ENCODE measurements around the gene OVOL1.
"Not testable (repeated sequence)": the region's sequence is repeated elsewhere in the genome, so short reads cannot be mapped to it uniquely, and the experiment has no call there.

Gene OVOL1

GRCh38 chr11:65811764-65812475 is 25.1 kb downstream of the OVOL1 start:
- in situ Hi-C loops (cut with HindIII; ENCODE audit: low sequenced_read_pairs) = loop anchor here (5.0 kb wide), 1 partner anchor 50 kb away; no protein-coding TSS in a partner anchor

DNA sequence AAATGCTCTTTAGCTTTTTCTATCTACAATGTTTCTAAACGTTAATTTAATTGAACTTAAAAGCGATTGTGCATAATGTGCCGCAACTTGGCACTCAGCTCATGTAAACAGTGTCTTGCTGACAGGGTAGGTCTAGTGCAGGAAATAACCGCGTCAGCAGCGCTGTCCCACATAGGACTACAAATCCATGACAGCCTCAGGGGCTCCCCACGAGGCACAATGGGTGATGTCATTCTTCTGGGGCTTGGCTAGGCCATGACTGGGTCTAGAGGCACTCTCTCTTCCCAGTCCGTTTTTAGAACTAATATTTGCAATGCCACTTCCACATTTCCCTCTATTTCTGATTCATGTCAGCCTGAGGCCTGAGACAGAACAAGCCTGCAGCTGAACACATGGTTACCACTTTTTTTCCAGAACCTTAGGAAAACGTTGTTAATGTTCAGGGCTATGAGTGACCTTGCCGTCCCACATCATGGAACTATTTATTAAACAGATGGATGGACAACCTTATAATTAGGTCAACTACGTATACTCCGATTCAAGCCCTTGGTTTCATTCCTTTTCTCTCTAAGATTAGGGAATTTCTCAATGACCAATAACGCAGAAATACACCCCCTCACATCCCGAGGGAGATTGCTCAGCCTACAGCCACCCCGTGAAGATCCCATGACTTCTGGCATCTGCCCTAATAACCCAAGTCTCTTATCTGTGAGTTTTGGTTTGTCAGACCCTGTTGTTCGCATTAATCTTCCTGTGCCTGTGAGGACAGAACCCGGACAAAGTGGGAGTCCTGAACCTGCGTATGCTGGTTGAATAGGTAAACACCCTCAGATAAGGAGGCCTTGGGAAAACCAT is 27.5 kb downstream of the OVOL1 start:
- in situ Hi-C loops (cut with HindIII; ENCODE audit: low sequenced_read_pairs) = loop anchor here (5.0 kb wide), 1 partner anchor 52 kb away; no protein-coding TSS in a partner anchor

- in situ Hi-C loops (cut with HindIII; ENCODE audit: low sequenced_read_pairs) = loop anchor here (5.0 kb wide), 1 partner anchor 53 kb away; no protein-coding TSS in a partner anchor
Measured at GRCh38 chr11:65814986-65815565, 28.2 kb downstream of the OVOL1 start.

DNA sequence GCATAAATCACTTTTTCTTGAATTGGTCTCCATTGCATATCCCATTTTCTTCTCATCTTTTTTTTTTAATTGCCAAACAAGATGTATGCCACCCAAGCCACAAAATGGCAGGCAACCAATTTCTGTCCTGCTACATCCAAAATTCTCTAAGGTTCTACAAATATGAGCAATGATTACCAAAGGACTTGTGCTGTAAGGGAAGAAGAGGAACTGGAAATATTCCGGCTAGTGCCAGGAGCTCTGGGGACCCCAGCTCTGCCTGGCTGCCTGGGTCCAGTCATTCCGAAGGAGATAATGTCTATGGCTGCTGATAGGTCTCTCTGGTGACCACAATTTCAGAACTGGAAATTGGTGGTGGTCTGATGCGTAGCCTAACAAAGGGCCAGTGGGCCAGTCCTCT is 29.8 kb downstream of the OVOL1 start:
- in situ Hi-C loops (cut with HindIII; ENCODE audit: low sequenced_read_pairs) = no loop called here

DNA sequence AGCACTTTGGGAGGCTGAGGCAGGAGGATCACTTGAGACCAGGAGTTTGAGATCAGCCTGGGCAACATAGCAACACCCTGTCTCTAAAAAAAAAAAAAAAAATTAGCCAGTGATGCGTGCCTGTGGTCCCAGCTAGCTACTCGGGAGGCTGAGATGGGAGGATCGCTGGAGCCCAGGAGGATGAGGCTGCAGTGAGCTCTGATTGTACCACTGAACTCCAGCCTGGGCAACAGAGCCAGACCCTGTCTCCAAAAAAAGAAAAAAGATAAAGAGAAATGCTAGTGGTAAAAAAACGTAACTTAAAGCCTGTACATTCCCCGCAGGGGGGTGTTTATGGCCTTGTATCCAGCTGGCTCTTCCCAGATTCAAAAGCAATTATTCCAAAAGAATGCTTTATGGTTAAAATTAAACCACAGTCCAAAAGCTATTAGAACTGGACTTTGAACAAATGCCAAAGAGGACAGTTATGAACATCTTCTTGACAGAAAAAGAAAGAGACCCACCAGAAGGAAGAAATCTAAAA is 30.5 kb downstream of the OVOL1 start:
- in situ Hi-C loops (cut with HindIII; ENCODE audit: low sequenced_read_pairs) = no loop called here

GRCh38 chr11:65817835-65818680 is 31.2 kb downstream of the OVOL1 start:
- in situ Hi-C loops (cut with HindIII; ENCODE audit: low sequenced_read_pairs) = no loop called here

DNA sequence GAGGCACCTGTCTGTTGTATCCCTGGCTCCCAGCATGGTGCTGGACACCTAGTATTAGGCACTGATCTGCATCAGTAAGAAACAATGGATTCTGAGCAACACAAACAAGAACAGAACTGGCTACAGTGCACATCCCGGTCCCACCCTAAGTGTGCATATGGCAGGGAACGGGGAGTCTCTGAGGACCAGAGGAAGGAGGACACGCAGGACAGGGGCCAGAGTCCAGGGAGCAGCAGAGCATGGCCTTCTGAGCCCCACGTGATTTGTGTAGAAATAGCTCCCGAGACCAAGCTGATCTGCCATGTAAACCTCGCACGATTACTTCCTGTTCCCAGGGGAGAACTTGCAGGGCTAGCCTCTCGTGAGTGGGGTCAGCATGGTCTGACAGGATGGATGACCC is 34.2 kb downstream of the OVOL1 start:
- in situ Hi-C loops (cut with HindIII; ENCODE audit: low sequenced_read_pairs) = no loop called here

GRCh38 chr11:65822776-65823528 is 36.1 kb downstream of the OVOL1 start:
- in situ Hi-C loops (cut with HindIII; ENCODE audit: low sequenced_read_pairs) = no loop called here

DNA sequence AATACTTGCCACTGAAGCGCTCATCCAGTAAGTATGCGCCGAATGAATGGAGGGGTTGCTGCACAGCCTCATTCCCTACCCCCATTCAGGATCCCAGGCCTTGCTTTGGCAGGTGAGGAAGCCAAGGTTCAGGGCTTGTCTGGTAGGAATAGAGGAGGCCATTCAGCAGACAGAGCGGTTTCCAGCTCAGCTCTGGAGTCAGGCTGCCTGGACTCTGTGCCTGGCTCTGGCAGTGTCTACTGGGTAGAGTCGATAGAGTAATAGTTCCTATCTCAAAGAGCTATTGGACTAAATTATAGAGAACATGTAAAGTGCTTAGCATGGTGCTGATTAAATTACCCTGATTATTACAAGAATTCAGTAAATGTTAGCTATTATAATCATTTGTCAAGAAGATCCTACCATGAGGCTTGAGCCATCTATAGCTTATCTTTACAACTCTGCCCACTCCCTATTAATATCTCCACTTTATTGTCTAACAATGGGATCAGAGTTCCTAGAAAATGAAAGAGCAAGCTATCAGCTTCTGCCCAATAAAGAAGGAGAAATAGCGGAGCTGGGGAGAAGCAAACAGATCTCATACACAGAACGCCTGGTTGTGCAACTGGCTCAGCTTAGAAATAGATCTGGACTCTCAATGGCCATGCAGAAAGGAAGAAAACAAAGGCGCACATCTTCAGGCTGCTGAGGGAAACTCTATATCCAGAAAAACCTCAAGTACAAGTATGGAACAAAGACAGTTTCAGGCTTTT is 40.3 kb downstream of the OVOL1 start:
- in situ Hi-C loops (cut with HindIII; ENCODE audit: low sequenced_read_pairs) = no loop called here

- in situ Hi-C loops (cut with HindIII; ENCODE audit: low sequenced_read_pairs) = no loop called here
Measured at GRCh38 chr11:65829459-65829858, 42.6 kb downstream of the OVOL1 start.

DNA sequence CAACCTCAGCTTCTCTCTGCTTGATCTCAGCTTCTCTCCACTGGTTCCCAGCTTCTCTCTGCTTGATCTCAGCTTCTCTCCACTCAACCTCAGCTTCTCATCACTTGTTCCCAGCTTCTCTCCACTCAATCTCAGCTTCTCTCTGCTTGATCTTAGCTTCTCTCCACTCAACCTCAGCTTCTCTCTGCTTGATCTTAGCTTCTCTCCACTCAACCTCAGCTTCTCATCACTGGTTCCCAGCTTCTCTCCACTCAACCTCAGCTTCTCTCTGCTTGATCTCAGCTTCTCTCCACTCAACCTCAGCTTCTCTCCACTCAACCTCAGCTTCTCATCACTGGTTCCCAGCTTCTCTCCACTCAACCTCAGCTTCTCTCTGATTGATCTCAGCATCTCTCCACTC is 45.4 kb downstream of the OVOL1 start:
- in situ Hi-C loops (cut with HindIII; ENCODE audit: low sequenced_read_pairs) = not testable (repeated sequence)

GRCh38 chr11:65833297-65834030 is 46.6 kb downstream of the OVOL1 start, which contains the start of gene SNX32:
TSS of gene SNX32 (plus strand) at chr11:65833963. CDS start at chr11:65834066, 103 bp downstream.
- in situ Hi-C loops (cut with HindIII; ENCODE audit: low sequenced_read_pairs) = no loop called here

DNA sequence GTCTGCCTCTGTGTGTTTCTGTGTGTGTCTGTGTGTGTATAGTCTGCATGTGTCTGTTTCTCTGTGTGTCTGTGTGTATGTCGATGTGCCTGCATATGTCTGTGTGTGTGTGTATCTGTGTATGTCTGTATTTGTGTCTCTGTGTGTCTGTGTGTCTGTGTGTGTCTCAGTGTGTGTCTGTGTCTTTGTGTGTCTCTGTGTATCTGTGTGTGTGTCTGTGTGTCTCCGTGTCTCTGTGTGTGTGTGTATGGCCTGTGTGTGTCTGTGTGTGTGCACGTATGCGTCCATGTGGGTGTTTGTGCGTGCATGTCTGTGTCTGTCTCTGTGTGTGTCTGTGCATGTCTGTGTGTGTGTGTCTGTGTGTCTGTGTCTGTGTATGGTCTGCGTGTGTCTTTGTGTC is 47.3 kb downstream of the OVOL1 start:
- in situ Hi-C loops (cut with HindIII; ENCODE audit: low sequenced_read_pairs) = no loop called here

DNA sequence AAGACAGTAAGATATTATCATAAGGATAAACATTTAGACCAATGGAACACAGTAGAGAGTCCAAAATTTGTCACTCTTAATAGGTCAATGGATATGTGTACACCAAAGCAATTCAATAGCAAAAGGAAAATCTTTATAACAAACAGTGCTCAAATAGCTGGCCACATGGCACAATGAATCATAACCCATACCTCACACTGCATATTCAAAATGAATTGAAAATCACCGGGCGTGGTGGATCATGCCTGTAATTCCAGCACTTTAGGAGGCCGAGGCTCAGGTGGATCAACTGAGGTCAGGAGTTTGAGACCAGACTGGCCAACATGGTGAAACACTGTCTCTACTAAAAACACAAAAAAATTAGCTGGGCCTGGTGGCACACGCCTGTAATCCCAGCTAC is 55.3 kb downstream of the OVOL1 start:
- in situ Hi-C loops (cut with HindIII; ENCODE audit: low sequenced_read_pairs) = loop anchor here (5.0 kb wide), 1 partner anchor 70 kb away; no protein-coding TSS in a partner anchor

DNA sequence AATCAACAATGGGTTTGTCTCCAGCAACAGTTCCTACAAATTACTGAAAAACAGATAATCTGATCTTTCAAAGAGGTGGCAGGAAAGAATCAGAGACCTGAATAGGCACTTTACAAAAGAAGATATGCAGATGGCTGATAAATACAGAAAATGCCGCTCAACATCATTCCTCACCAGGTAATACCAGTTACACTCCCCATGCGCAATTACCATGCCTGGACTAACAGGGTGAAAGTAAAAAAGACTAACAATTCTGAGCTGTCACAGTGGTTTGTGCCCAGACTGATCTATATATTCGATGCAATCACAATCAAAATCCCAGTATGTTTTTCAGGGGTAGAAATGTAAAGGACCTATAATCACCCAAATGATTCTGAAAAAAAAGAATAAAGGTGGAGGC is 56.9 kb downstream of the OVOL1 start:
- in situ Hi-C loops (cut with HindIII; ENCODE audit: low sequenced_read_pairs) = loop anchor here (5.0 kb wide), 1 partner anchor 72 kb away; no protein-coding TSS in a partner anchor

GRCh38 chr11:65844231-65844872 is 57.5 kb downstream of the OVOL1 start:
- in situ Hi-C loops (cut with HindIII; ENCODE audit: low sequenced_read_pairs) = loop anchor here (5.0 kb wide), 1 partner anchor 72 kb away; no protein-coding TSS in a partner anchor
